Hematopoietic multipotent progenitor cell treated with erythropoietin and hydrocortisone succinate and interleukin-3 and kit ligand, for 15 days (in vitro differentiated cells): Measurements from ENCODE around the gene ORC2.
"Not testable (repeated sequence)": the region's sequence is repeated elsewhere in the genome, so short reads cannot be mapped to it uniquely, and the experiment has no call there.

Source experiments
- DNase-seq: peaks from one replicate; pipeline ENCODE4 v3.0.0-alpha.2; 2015; ENCODE audit warnings: low spot score

Gene ORC2

GRCh38 chr2:200963124-200963917 is at the start of gene ORC2:
Gene ORC2, minus strand, starts transcription at chr2:200963660. Its CDS starts 5,537 bp downstream, at chr2:200958123.
- DNase-seq, result peak; percentile 95

GRCh38 chr2:201008296-201008829 is 44.9 kb upstream of the ORC2 start:
- no peak for DNase-seq

GRCh38 chr2:201007584-201007998 is 44.1 kb upstream of the ORC2 start:
- DNase-seq, result no peak

- no peak for DNase-seq
Observed at GRCh38 chr2:201006704-201007103, 43.2 kb upstream of the ORC2 start.

GRCh38 chr2:201004370-201004769 is 40.9 kb upstream of the ORC2 start:
- DNase-seq, result no peak

- no peak for DNase-seq
Observed at GRCh38 chr2:200993097-200993496, 29.6 kb upstream of the ORC2 start.

GRCh38 chr2:200987137-200987536 is 23.7 kb upstream of the ORC2 start:
- no peak for DNase-seq

GRCh38 chr2:200985799-200986198 is 22.3 kb upstream of the ORC2 start:
- DNase-seq, result no peak

- DNase-seq, result no peak
Observed at GRCh38 chr2:200976710-200977109, 13.2 kb upstream of the ORC2 start.

GRCh38 chr2:200975672-200976071 is 12.2 kb upstream of the ORC2 start:
- no peak for DNase-seq

GRCh38 chr2:200970057-200970456 is 6.6 kb upstream of the ORC2 start:
- DNase-seq, result not testable (repeated sequence)

- no peak for DNase-seq
Observed at GRCh38 chr2:200968735-200969134, 5.3 kb upstream of the ORC2 start.

- DNase-seq, result no peak
Observed at GRCh38 chr2:200968162-200968561, 4.7 kb upstream of the ORC2 start.

GRCh38 chr2:200966770-200967169 is 3.3 kb upstream of the ORC2 start:
- no peak for DNase-seq

- DNase-seq, result no peak
Observed at GRCh38 chr2:200964498-200964897, 1.0 kb upstream of the ORC2 start.

GRCh38 chr2:200963918-200964252 is 425 bp upstream of the ORC2 start:
- not testable (repeated sequence) for DNase-seq

- DNase-seq, result peak; percentile 64
Observed at GRCh38 chr2:200962811-200963123, 693 bp downstream of the ORC2 start.

- no peak for DNase-seq
Observed at GRCh38 chr2:200961674-200962073, 1.8 kb downstream of the ORC2 start.

GRCh38 chr2:200950378-200950777 is 13.1 kb downstream of the ORC2 start:
- DNase-seq, result no peak

- no peak for DNase-seq
Observed at GRCh38 chr2:200945395-200945729, 18.1 kb downstream of the ORC2 start.

GRCh38 chr2:200944467-200945394 is 18.7 kb downstream of the ORC2 start:
- DNase-seq, result peak; percentile 37

- DNase-seq, result no peak
Observed at GRCh38 chr2:200943527-200944105, 19.8 kb downstream of the ORC2 start.

- no peak for DNase-seq
Observed at GRCh38 chr2:200939832-200940231, 23.6 kb downstream of the ORC2 start.
